ENCODE data around the gene RBM15. TPM values are rescaled to one million over a fixed set of nuclear protein-coding genes. Genes with fewer than 3 reads are reported as not detected.

RBM15 gene
- polyA plus RNA-seq, 1 of the 3 experiments (the other 2 are of a cell fraction), result 3.8 TPM

DNA sequence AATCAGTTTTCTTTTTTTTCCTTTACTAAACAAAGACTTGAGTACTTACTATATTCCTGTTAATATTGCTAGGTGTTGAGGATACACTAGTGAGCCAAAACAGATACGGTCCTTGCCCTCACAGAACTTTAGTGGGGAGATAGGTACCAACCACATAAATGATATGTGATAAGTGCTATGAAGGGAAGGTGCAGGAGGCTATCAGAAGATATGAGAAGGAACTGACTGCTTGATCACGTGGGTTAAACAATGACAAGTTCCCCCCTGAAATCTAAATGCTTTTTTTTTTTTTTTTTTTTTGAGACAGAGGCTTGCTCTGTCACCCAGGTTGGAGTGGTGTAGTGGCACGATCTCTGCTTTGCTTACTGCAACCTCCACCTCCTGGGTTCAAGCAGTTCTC is 25.0 kb downstream of the RBM15 start:
- H3K4me2 ChIP-seq, result no peak overlapping the region
- POLR2A ChIA-PET, result interaction anchor here (0.7 kb wide), 2 partner anchors 44 to 230 kb away, joined by 3 read pairs; no protein-coding TSS in a partner anchor
- CTCF ChIA-PET, result no interaction called here
- H3K36me3 ChIP-seq (replicated peaks in 1 of 2; ENCODE audit: control insufficient read depth in 1 of 2, insufficient read depth in 2 of 2, low read length in 1 of 2), result peaks cover 13 to 25% of the 10 kb centered on the region in 2 experiments
- H3K27ac ChIP-seq (ENCODE audit: low read depth in 2 of 2, low read length in 1 of 2), result no peak overlapping the region
- H2AFZ ChIP-seq (ENCODE audit: low read depth), result no peak overlapping the region
- no peak overlapping the region for H3K9ac ChIP-seq
- WGBS (ENCODE audit: low lambda C conversion rate), result 96% methylated on average over 3 of the region's 3 CpGs
- H3K9me3 ChIP-seq, result no peaks in the 10 kb centered on the region
- TF ChIP-seq ZBTB33 (IDR thresholded peaks at IDR 0.05; ENCODE audit: borderline replicate concordance, low read depth) (no peak), RXRA (IDR thresholded peaks at IDR 0.05; ENCODE audit: borderline replicate concordance, low read depth) (no peak), SIN3A (IDR thresholded peaks at IDR 0.05; ENCODE audit: borderline replicate concordance, low read depth, low read length) (no peak), PBX3 (IDR thresholded peaks at IDR 0.05) (no peak), GATA2 (CRISPR knock-in tag; IDR thresholded peaks at IDR 0.05) (no peak)
- no peaks in the 10 kb centered on the region for H3K9me2 ChIP-seq
- no peaks in the 10 kb centered on the region for H3K27me3 ChIP-seq (ENCODE audit: insufficient read depth)
- no peaks in the 10 kb centered on the region; the same call in 1 of the 2 replicates for H4K20me1 ChIP-seq (ENCODE audit: insufficient read depth)
- DNase-seq, result no peak
- H3K4me1 ChIP-seq (ENCODE audit: control insufficient read depth in 1 of 2, insufficient read depth in 2 of 2, low read depth in 1 of 2, low read length in 1 of 2), result no peaks in the 10 kb centered on the region
- H3K79me2 ChIP-seq (ENCODE audit: insufficient read depth), result peaks cover 81% of the 10 kb centered on the region
- H3F3A ChIP-seq (replicated peaks; ENCODE audit: insufficient read depth), result peaks cover 3% of the 10 kb centered on the region
- no peak overlapping the region for H3K4me3 ChIP-seq (ENCODE audit: low read depth in 2 of 2, low read length in 1 of 2)

DNA sequence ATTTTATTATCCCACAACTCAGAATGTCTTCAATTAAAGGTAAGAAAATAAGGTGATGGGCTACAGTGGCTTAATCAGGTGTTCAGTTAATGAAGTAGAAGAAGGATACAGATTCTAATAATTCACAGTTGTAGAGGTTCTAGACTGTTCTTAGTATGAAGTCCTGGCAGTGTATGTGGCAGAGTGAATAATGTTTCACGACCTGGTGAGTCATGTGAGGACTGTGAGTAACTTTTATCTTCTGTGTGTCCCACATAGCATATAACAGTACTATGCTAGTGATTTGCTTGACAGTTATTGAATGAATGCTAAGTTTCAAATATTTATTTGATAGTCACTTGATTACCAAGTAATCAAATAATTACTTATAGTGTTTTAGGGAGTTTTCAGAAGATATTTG is 31.6 kb downstream of the RBM15 start:
- H3K27me3 ChIP-seq (ENCODE audit: insufficient read depth), result no peaks in the 10 kb centered on the region
- H3K27ac ChIP-seq (ENCODE audit: low read depth in 2 of 2, low read length in 1 of 2), result peak overlapping the region in 1 of 2 experiments; percentile 20; a peak in 1 of 4 replicates
- WGBS (ENCODE audit: low lambda C conversion rate), result 6% methylated on average over 1 of the region's 1 CpG
- H3K4me1 ChIP-seq (ENCODE audit: control insufficient read depth in 1 of 2, insufficient read depth in 2 of 2, low read depth in 1 of 2, low read length in 1 of 2), result no peaks in the 10 kb centered on the region
- no peaks in the 10 kb centered on the region for H3K9me2 ChIP-seq
- H3K4me3 ChIP-seq (ENCODE audit: low read depth in 2 of 2, low read length in 1 of 2), result no peak overlapping the region
- H3K36me3 ChIP-seq (replicated peaks in 1 of 2; ENCODE audit: control insufficient read depth in 1 of 2, insufficient read depth in 2 of 2, low read length in 1 of 2), result peaks cover 22 to 25% of the 10 kb centered on the region in 2 experiments
- no peak for DNase-seq
- POLR2A ChIA-PET, result no interaction called here
- peaks cover 8% of the 10 kb centered on the region for H3F3A ChIP-seq (replicated peaks; ENCODE audit: insufficient read depth)
- H3K9me3 ChIP-seq, result no peaks in the 10 kb centered on the region
- TF ChIP-seq POLR2AphosphoS5 (IDR thresholded peaks at IDR 0.05; ENCODE audit: low read depth, low read length), result no peak
- no peak for TF ChIP-seq SMC3 (IDR thresholded peaks at IDR 0.05; ENCODE audit: low read depth, low read length)
- no peak for TF ChIP-seq RCOR1 (IDR thresholded peaks at IDR 0.05; ENCODE audit: low read length)
- TF ChIP-seq PBX3 (IDR thresholded peaks at IDR 0.05), result peak; percentile 55; the same call in 1 of the 2 replicates
- peak; percentile 24; the same call in 1 of the 2 replicates for TF ChIP-seq JUND (IDR thresholded peaks at IDR 0.05)
- TF ChIP-seq FOSL2 (IDR thresholded peaks at IDR 0.05; ENCODE audit: borderline replicate concordance, low read depth), result peak; percentile 62; the same call in 1 of the 2 replicates
- 0 out of 2 replicates have a peak, but pooled peaks have one; percentile 11 for TF ChIP-seq TCF12 (IDR thresholded peaks at IDR 0.05)
- TF ChIP-seq TAF1 (IDR thresholded peaks at IDR 0.05; ENCODE audit: borderline replicate concordance, low read depth, low read length), result no peak
- no peak for TF ChIP-seq RXRA (IDR thresholded peaks at IDR 0.05; ENCODE audit: borderline replicate concordance, low read depth)
- peaks cover 53% of the 10 kb centered on the region for H3K79me2 ChIP-seq (ENCODE audit: insufficient read depth)
- H4K20me1 ChIP-seq (ENCODE audit: insufficient read depth), result no peaks in the 10 kb centered on the region; the same call in none of the 2 replicates
- no peak overlapping the region for H3K9ac ChIP-seq
- H2AFZ ChIP-seq (ENCODE audit: low read depth), result no peak overlapping the region
- no peak overlapping the region for H3K4me2 ChIP-seq
- CTCF ChIA-PET, result interaction anchor here (0.9 to 1.5 kb wide), 2 partner anchors 44 to 125 kb away, joined by 3 read pairs; no protein-coding TSS in a partner anchor

Measured in SK-N-SH (cell line).